Renal cortex interstitium (tissue), 11 donors: ENCODE measurements around the gene VAX1. TPM values are rescaled to one million over a fixed set of nuclear protein-coding genes. Genes with fewer than 3 reads are reported as not detected.
"Not testable (repeated sequence)": the region's sequence is repeated elsewhere in the genome, so short reads cannot be mapped to it uniquely, and the experiment has no call there.

Experiments
- DNase-seq, 11 donors: peaks; one replicate each; pipeline ENCODE4 v3.0.0-alpha.2; 2013; ENCODE audit warnings: low read depth in 9 of 11, low spot score in 4 of 11; ENCODE audit errors: extremely low read depth in 1 of 11
- polyA plus RNA-seq, 3 donors: library from polyadenylated mRNA; unstranded; fragments of 120-200 nt; gene quantifications; one replicate each; pipeline ENCODE4 v1.2.1, GENCODE V29; 2013; ENCODE audit not compliant: insufficient read length in 3 of 3

Gene VAX1
- polyA plus RNA-seq, 3 donors = not detected

DNA sequence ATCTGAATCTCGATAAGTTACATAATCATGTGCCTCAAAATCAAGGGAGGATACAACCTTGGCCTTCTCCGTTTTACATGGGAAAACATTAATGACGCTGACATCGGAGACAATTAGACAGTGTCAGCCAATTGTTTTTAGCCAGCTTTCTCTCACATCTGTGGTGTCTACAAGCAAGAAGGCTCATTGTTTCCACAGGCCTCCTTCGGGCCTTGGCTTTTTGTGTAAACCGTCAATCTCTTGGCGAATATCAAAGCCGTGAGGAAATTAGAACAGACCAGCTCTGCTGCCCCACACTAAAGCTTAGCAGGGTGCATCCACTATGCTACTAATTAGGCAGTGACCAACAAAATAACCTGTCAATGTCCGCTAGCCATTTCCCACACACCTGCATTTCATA lies 43.2 kb downstream of the VAX1 start:
- no peak for DNase-seq

DNA sequence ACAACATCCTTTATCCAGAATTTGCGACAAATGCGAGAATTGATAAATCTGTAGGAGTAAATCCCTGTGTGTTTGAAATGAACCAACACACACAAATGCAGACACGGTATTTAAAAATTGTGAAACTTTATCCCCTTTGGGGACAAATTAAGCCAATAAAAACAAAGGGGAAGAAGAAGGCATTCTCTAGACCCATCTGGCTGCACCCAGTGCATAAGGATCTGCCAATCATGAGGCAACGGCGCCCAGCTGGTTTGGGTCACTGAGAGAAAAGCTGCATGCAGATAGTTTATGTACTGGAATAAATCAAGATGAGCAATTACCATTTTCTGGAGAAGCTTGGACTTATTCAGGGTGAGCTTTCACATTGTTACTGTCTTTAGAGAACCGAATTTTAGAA lies 45.7 kb downstream of the VAX1 start:
- no peak for DNase-seq

GRCh38 chr10:117090834-117091233 lies 47.2 kb downstream of the VAX1 start:
- no peak for DNase-seq

- no peak for DNase-seq
These were observed 50.5 kb downstream of the VAX1 start for GRCh38 chr10:117087521-117087920.

DNA sequence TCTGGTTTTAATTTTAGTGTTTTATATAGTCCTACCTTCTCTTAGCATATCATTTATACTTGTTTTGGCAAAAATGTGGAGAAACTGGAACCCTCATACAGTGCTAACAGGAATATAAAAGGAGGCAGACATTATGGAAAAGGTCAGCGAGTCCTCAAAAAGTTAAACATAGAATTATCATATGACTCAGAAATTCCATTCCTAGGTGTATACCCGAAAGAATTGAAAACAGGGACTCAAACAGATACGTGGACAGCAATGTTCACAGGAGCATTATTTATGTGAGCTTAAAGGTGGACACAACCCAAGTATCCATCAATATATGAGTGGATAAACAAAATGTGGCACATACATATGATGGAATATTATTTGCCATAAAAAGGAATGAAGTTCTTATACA lies 51.5 kb downstream of the VAX1 start:
- no peak for DNase-seq

GRCh38 chr10:117084421-117085246 lies 53.4 kb downstream of the VAX1 start:
- not testable (repeated sequence) for DNase-seq

Other genes starting within 250 kb of the VAX1 start
- 10 to 100 TPM; 20.7 to 25.6 (median 25.3) TPM for gene SHTN1, start 133.1 kb downstream of the VAX1 start, polyA plus RNA-seq
- gene KCNK18, start 59.2 kb upstream of the VAX1 start, polyA plus RNA-seq = not detected
- gene SLC18A2, start 102.8 kb upstream of the VAX1 start, polyA plus RNA-seq = 1 to 10 TPM in 2 of 3 donors, under 1 TPM in 1; 0.62 to 1.1 (median 1.1) TPM
- 10 to 100 TPM; 39.7 to 46.1 (median 41.1) TPM for gene PDZD8, start 237.2 kb upstream of the VAX1 start, polyA plus RNA-seq